H9 (cell line): Measurements from ENCODE around the gene GTF2A2. TPM values are rescaled to one million over a fixed set of nuclear protein-coding genes. Genes with fewer than 3 reads are reported as not detected.

Experiments
- DNase-seq: peaks from one replicate; pipeline ENCODE4 v3.0.0-alpha.2; 2017
- H2AFZ ChIP-seq: one replicate; pipeline ENCODE4 v1.6.1; 2013; ENCODE audit warnings: mild to moderate bottlenecking, low read length, control low read depth, moderate library complexity
- H2AK5ac ChIP-seq: 2 replicates; pipeline ENCODE4 v1.6.1; 2013; ENCODE audit warnings: low read length, control low read depth, mixed read lengths; ENCODE audit not compliant: insufficient read length
- H2BK120ac ChIP-seq: one replicate; pipeline ENCODE4 v1.6.1; 2013; ENCODE audit warnings: low read depth, mild to moderate bottlenecking, low read length, control low read depth, inconsistent platforms; ENCODE audit not compliant: poor library complexity, severe bottlenecking
- H2BK12ac ChIP-seq: 2 replicates; pipeline ENCODE4 v1.6.1; 2013; ENCODE audit warnings: low read length, control low read depth, mixed read lengths, low read depth; ENCODE audit not compliant: insufficient read length
- H2BK15ac ChIP-seq: 2 replicates; pipeline ENCODE4 v1.6.1; 2013; ENCODE audit warnings: low read depth, low read length, control low read depth
- H2BK20ac ChIP-seq: one replicate; pipeline ENCODE4 v1.6.1; 2013; ENCODE audit warnings: low read depth, mild to moderate bottlenecking, low read length, control low read depth, inconsistent platforms; ENCODE audit not compliant: poor library complexity, severe bottlenecking
- H2BK5ac ChIP-seq: 2 replicates; pipeline ENCODE4 v1.6.1; 2013; ENCODE audit warnings: low read length, control low read depth, mixed read lengths; ENCODE audit not compliant: insufficient read length
- H3K14ac ChIP-seq: 2 replicates; pipeline ENCODE4 v1.6.1; 2013; ENCODE audit warnings: low read length, control low read depth; ENCODE audit not compliant: insufficient read depth
- H3K18ac ChIP-seq: 2 replicates; pipeline ENCODE4 v1.6.1; 2013; ENCODE audit warnings: low read depth, mild to moderate bottlenecking, mixed read lengths, low read length, control low read depth; ENCODE audit not compliant: insufficient read length
- H3K23ac ChIP-seq: 2 replicates; pipeline ENCODE4 v1.6.1; 2013; ENCODE audit warnings: low read length, control low read depth, mixed read lengths, low read depth; ENCODE audit not compliant: insufficient read length
- H3K23me2 ChIP-seq: 2 replicates; pipeline ENCODE4 v1.6.1; 2013; ENCODE audit warnings: low read depth, mild to moderate bottlenecking, mixed read lengths, low read length, control low read depth; ENCODE audit not compliant: insufficient read length, poor library complexity, severe bottlenecking
- H3K27ac ChIP-seq: 2 replicates; pipeline ENCODE4 v1.5.1; 2013; ENCODE audit warnings: low read length, control low read depth, mixed read lengths, low read depth; ENCODE audit not compliant: insufficient read length
- H3K27me3 ChIP-seq: 2 replicates; pipeline ENCODE4 v1.6.1; 2013; ENCODE audit warnings: low read length, control low read depth, inconsistent platforms; ENCODE audit not compliant: insufficient read depth
- H3K4ac ChIP-seq: 2 replicates; pipeline ENCODE4 v1.6.1; 2013; ENCODE audit warnings: low read depth, mild to moderate bottlenecking, control low read depth, inconsistent platforms, low read length, moderate library complexity
- H3K4me1 ChIP-seq: 2 replicates; pipeline ENCODE4 v1.6.1; 2013; ENCODE audit warnings: low read length, control low read depth, inconsistent platforms; ENCODE audit not compliant: insufficient read depth
- H3K4me2 ChIP-seq: 2 replicates; pipeline ENCODE4 v1.6.1; 2013; ENCODE audit warnings: low read length, control low read depth, mixed read lengths; ENCODE audit not compliant: insufficient read length, insufficient read depth
- H3K56ac ChIP-seq: 2 replicates; pipeline ENCODE4 v1.6.1; 2013; ENCODE audit warnings: low read depth, mild to moderate bottlenecking, mixed read lengths, low read length, control low read depth; ENCODE audit not compliant: insufficient read length
- H3K79me1 ChIP-seq: 2 replicates; pipeline ENCODE4 v1.6.1; 2013; ENCODE audit warnings: low read depth, mild to moderate bottlenecking, moderate library complexity, low read length, control low read depth, inconsistent platforms; ENCODE audit not compliant: insufficient read depth, poor library complexity, severe bottlenecking
- H3K79me2 ChIP-seq: 2 replicates; pipeline ENCODE4 v1.6.1; 2013; ENCODE audit warnings: low read length, control low read depth, inconsistent platforms; ENCODE audit not compliant: insufficient read depth
- H3K9ac ChIP-seq: 2 replicates; pipeline ENCODE4 v1.6.1; 2013; ENCODE audit warnings: low read length, control low read depth, mixed read lengths; ENCODE audit not compliant: insufficient read length; ENCODE audit errors: extremely low read depth
- H3K9me3 ChIP-seq: one replicate; pipeline ENCODE4 v1.6.1; 2013; ENCODE audit warnings: low read depth, low read length, inconsistent platforms; ENCODE audit not compliant: control insufficient read depth
- H3T11ph ChIP-seq: one replicate; pipeline ENCODE4 v1.6.1; 2013; ENCODE audit warnings: mild to moderate bottlenecking, low read length, control low read depth, inconsistent platforms
- H4K20me1 ChIP-seq: one replicate; pipeline ENCODE4 v1.6.1; 2013; ENCODE audit not compliant: control insufficient read depth, insufficient read length, insufficient read depth
- H4K5ac ChIP-seq: 2 replicates; pipeline ENCODE4 v1.6.1; 2013; ENCODE audit warnings: low read depth, mild to moderate bottlenecking, mixed read lengths, low read length, control low read depth; ENCODE audit not compliant: insufficient read length
- H4K8ac ChIP-seq: replicated peaks from 2 replicates; pipeline ENCODE4 v1.6.1; 2013; ENCODE audit warnings: low read length, control low read depth, mixed read lengths, low read depth; ENCODE audit not compliant: insufficient read length
- H4K91ac ChIP-seq: 2 replicates; pipeline ENCODE4 v1.6.1; 2013; ENCODE audit warnings: low read depth, mild to moderate bottlenecking, moderate library complexity, mixed read lengths, low read length, control low read depth; ENCODE audit not compliant: insufficient read length
- H3K27ac Mint-ChIP-seq, 3 experiments: 2 replicates in 2 of 3; 3 replicates in 1 of 3; pipeline ENCODE4 v1.8.0; 2020 to 2021; ENCODE audit warnings: mixed read lengths in 3 of 3, mild to moderate bottlenecking in 1 of 3, moderate library complexity in 1 of 3
- H3K27me3 Mint-ChIP-seq: 2 replicates; pipeline ENCODE4 v1.8.0; 2021; ENCODE audit warnings: low read depth, mild to moderate bottlenecking, moderate library complexity, mixed read lengths
- H3K36me3 Mint-ChIP-seq, 3 experiments: 2 replicates in 2 of 3; 3 replicates in 1 of 3; pipeline ENCODE4 v1.8.0; 2020 to 2021; ENCODE audit warnings: low read depth in 3 of 3, mixed read lengths in 3 of 3; ENCODE audit not compliant: insufficient read depth in 1 of 3
- H3K4me1 Mint-ChIP-seq, 2 experiments: 2 replicates each; pipeline ENCODE4 v1.8.0; 2020; ENCODE audit warnings: mixed read lengths in 2 of 2
- H3K4me3 Mint-ChIP-seq, 2 experiments: 2 replicates in 1 of 2; 3 replicates in 1 of 2; pipeline ENCODE4 v1.8.0; 2020 to 2021; ENCODE audit warnings: mild to moderate bottlenecking in 2 of 2, mixed read lengths in 2 of 2, moderate library complexity in 1 of 2
- H3K9me3 Mint-ChIP-seq, 2 experiments: 2 replicates in 1 of 2; 3 replicates in 1 of 2; pipeline ENCODE4 v1.8.0; 2020; ENCODE audit warnings: mild to moderate bottlenecking in 2 of 2, mixed read lengths in 2 of 2, moderate library complexity in 1 of 2
- CTCF ChIP-seq: fragments of 200-600 bp; sonication (generic); conservative IDR thresholded peaks from 3 replicates; pipeline ENCODE4 v1.8.0; 2021; ENCODE audit warnings: antibody characterized with exemption, mild to moderate bottlenecking
- WGBS: extraction: QIAGEN DNeasy Blood & Tissue Kit; methylation state at CpG from one replicate; pipeline ENCODE4 v1.1.7; 2013; ENCODE audit warnings: missing lambda C conversion rate, low lambda C conversion rate, mixed read lengths; ENCODE audit not compliant: insufficient read length; ENCODE audit errors: extremely low coverage; 5-methylcytosine and 5-hydroxymethylcytosine counted together
- total RNA-seq: library from RNA; stranded (reverse); gene quantifications from 2 replicates; pipeline ENCODE4 v1.2.1, GENCODE V29; 2021

Gene GTF2A2
- total RNA-seq, 1 experiment from 2014 or later = 144 TPM

DNA sequence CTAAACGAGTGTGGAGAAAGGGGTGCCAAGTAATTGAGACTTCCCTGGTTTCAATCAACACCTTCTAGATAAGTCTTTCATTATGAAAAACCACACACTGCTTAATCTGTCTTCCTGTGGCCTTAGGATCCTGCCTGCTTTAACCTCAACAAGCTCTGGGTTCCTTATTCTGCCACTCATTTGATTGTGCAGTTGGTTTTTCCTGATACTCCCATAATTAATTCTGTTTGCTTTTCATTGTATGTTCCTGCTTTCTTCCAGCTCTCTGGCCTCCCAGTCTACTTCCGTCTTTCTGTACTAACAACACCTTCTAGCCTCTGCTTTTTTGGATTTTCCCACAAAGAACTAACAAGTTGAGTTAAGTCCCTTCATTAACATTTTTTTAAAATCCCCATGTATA is 66.0 kb downstream of the GTF2A2 start:
- H2BK12ac ChIP-seq = no peak overlapping the region
- no peaks in the 10 kb centered on the region for H3K27me3 ChIP-seq
- no peak overlapping the region for H3K18ac ChIP-seq
- no peak overlapping the region for H3K4ac ChIP-seq
- Mint-ChIP-seq H3K27ac (no peak overlapping the region), H3K36me3 (no peaks in the 10 kb centered on the region), H3K27me3 (no peaks in the 10 kb centered on the region), H3K4me1 (no peaks in the 10 kb centered on the region), H3K9me3 (no peaks in the 10 kb centered on the region), H3K4me3 (no peak overlapping the region)
- H2BK120ac ChIP-seq = no peak overlapping the region
- H2AK5ac ChIP-seq = no peak overlapping the region
- H3K27ac ChIP-seq = no peak overlapping the region
- no peaks in the 10 kb centered on the region for H3K79me2 ChIP-seq
- H2BK15ac ChIP-seq = no peak overlapping the region
- H3K23ac ChIP-seq = no peak overlapping the region
- H4K91ac ChIP-seq = no peak overlapping the region
- H3K79me1 ChIP-seq = no peaks in the 10 kb centered on the region
- H3K9me3 ChIP-seq = no peaks in the 10 kb centered on the region
- DNase-seq = no peak
- no peak overlapping the region for H3T11ph ChIP-seq
- no peak overlapping the region for H2BK20ac ChIP-seq
- no peaks in the 10 kb centered on the region for H3K23me2 ChIP-seq
- no peak for TF ChIP-seq CTCF
- no peaks in the 10 kb centered on the region for H4K20me1 ChIP-seq
- H3K56ac ChIP-seq = no peak overlapping the region
- no peak overlapping the region for H3K9ac ChIP-seq
- no peak overlapping the region for H2AFZ ChIP-seq
- no peak overlapping the region for H2BK5ac ChIP-seq
- no peak overlapping the region for H4K8ac ChIP-seq
- no peak overlapping the region for H3K4me2 ChIP-seq
- no peak overlapping the region for H3K14ac ChIP-seq
- H3K4me1 ChIP-seq = no peaks in the 10 kb centered on the region
- no peak overlapping the region for H4K5ac ChIP-seq
- WGBS = no CpG with 5 or more reads among the region's 2 CpGs
